Kidney epithelial cell (primary cell): ENCODE measurements around the gene TMEM98. TPM values are rescaled to one million over a fixed set of nuclear protein-coding genes. Genes with fewer than 3 reads are reported as not detected.

Source experiments
- DNase-seq: peaks from one replicate; pipeline ENCODE4 v3.0.0-alpha.2; 2010; ENCODE audit warnings: low read depth
- H3K27me3 ChIP-seq: 2 replicates; pipeline ENCODE4 v1.6.0; 2011; ENCODE audit warnings: low read length; ENCODE audit not compliant: control insufficient read depth, insufficient read depth
- H3K36me3 ChIP-seq: 2 replicates; pipeline ENCODE4 v1.5.1; 2011; ENCODE audit warnings: low read length; ENCODE audit not compliant: control insufficient read depth, insufficient read depth
- H3K4me3 ChIP-seq: 2 replicates; pipeline ENCODE4 v1.5.1; 2011; ENCODE audit warnings: low read depth, mild to moderate bottlenecking, control low read depth, low read length
- total RNA-seq: library from RNA; depleted of rRNA; stranded (reverse); fragments of >200 nt; gene quantifications from 2 replicates; pipeline ENCODE4 v1.2.3, GENCODE V29; 2015
- TF ChIP-seq, protein P1 (sequence below): IDR thresholded peaks from 2 replicates; pipeline ENCODE4 v1.5.1; 2011; ENCODE audit warnings: mild to moderate bottlenecking, moderate library complexity, low read length, control low read depth, inconsistent platforms; ENCODE audit not compliant: insufficient read depth, poor library complexity, severe bottlenecking

Gene TMEM98
- total RNA-seq, 1 donor from 2014 or later: 81.1 TPM

DNA sequence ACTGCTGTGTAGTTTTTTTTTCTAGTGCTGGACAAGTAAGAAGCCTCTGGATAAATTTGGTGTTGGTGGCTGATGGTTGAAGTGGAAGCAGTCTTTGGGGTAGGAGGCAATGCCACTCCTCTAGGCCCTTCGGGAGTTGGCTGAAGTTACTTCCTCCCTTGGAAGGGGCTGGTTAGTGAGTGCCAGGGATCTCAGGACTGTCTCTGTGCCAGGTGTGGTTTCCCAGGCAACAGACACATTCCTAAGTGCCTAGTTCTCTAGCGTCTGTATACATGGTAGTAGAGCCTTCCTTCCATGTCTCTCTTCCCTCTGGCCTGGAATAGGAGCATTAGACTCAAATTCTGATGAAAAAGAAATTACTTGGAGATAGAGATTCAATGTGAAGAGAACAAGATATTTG is 15.3 kb downstream of the TMEM98 start:
- no peak overlapping the region for H3K4me3 ChIP-seq
- H3K36me3 ChIP-seq: peaks cover 2% of the 10 kb centered on the region
- TF ChIP-seq, protein P1, sequence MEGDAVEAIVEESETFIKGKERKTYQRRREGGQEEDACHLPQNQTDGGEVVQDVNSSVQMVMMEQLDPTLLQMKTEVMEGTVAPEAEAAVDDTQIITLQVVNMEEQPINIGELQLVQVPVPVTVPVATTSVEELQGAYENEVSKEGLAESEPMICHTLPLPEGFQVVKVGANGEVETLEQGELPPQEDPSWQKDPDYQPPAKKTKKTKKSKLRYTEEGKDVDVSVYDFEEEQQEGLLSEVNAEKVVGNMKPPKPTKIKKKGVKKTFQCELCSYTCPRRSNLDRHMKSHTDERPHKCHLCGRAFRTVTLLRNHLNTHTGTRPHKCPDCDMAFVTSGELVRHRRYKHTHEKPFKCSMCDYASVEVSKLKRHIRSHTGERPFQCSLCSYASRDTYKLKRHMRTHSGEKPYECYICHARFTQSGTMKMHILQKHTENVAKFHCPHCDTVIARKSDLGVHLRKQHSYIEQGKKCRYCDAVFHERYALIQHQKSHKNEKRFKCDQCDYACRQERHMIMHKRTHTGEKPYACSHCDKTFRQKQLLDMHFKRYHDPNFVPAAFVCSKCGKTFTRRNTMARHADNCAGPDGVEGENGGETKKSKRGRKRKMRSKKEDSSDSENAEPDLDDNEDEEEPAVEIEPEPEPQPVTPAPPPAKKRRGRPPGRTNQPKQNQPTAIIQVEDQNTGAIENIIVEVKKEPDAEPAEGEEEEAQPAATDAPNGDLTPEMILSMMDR: no peak
- H3K27me3 ChIP-seq: no peaks in the 10 kb centered on the region
- DNase-seq: no peak

DNA sequence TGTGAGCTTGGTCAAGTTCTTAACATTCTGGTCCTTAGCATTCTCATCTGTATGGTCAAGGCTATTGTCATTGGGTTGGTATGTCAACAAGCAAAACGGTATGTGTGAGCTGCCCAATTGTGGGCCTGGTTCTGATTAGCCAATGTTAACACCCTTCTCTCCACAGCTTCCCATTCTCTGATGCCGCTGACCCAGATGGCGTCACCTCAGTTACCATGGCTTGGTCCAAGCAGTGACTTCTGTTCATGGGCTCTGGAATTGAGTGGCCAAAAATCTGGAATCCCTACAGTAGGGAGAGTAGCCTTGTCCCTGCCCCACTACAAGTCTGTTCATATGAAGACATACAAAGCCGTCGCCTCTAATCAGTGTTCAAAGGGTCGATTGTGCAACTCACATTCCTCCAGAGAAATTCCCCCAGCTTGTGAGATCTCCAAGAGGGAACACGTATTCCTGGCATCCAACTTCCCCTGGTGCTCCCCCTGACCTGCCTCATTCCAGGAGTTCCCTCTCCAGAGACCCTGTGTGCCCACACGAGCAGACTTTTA is 15.8 kb downstream of the TMEM98 start:
- no peak for DNase-seq

DNA sequence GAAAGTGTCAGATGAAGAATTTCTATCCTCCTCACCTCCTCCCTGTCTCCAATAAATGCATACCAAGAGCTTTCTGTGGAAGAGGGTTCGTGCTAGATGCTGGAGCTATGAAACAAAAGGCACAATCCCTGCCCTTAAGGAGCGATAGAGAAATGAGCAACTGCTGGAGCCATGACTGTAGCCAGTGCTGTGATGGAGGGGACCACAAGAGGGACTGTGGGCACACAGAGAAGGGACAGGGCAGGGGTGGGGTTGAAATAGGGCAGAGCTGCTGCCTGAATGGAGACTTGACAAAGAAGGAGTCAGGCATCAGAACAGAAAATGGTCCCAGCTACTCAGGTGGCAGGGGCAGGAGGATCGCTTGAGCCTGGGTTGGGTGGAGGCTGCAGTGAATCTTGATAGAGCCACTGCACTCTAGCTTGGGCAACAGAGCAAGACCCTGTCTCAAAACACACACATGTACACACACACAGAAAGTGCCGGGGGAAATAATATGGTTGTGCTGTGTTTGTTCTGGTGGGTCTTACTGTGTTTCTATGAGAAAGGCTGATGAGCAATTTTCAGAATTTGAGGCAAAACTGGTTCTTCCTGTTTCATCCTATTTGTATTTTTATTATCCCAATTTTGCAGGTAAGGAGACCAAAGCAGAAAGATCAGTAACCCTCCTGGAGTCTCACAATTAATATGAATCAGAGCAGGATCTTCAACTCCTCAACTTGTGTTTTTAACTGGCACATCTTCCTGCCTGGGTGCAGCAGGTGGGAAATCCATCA is 16.5 kb downstream of the TMEM98 start:
- Histone ChIP-seq H3K27me3 (no peaks in the 10 kb centered on the region), H3K36me3 (peaks cover 2% of the 10 kb centered on the region), H3K4me3 (no peak overlapping the region)
- TF ChIP-seq, protein P1: no peak
- DNase-seq: no peak

More for the DNA sequence above, 15.8 kb downstream of the TMEM98 start:
- TF ChIP-seq, protein P1: no peak
- H3K27me3 ChIP-seq: no peaks in the 10 kb centered on the region
- peaks cover 2% of the 10 kb centered on the region for H3K36me3 ChIP-seq
- no peak overlapping the region for H3K4me3 ChIP-seq

DNA sequence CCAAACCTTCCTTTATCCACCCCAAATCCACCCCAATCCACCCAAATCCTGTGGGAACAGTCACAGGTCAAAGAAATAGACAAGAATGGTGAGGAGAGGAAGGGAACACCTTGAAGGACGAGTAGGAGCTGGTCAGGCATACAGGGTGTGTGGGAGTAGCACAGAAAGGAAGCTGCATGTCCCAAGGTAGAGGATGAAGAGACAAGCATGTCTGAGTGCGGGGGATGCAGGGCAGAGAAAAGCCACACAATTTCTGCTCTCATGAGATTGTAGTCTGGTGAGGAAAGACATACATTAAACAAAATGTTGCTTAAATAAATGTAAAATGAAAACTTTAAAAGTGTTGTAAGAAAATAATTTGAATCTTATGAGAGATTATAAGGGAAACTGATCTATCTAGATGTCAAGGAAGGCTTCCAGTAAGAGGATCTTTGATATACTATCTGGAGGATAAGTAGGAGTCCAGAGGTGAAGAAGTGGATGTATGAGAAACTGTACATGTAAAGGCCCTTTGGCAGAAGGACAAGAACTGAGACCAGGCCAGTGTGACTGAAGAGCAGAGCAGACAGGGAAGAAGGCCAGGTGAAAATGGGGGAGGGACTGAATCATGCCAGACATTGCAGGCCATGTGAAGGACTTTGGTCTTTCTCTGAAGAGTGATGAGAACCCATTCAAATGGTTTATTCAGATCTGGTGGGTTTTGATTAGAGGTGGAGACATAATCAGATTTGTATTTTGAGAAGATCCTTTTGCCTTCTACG is 18.6 kb downstream of the TMEM98 start:
- no peaks in the 10 kb centered on the region for H3K36me3 ChIP-seq
- H3K4me3 ChIP-seq: no peak overlapping the region
- TF ChIP-seq, protein P1: no peak
- no peak for DNase-seq
- H3K27me3 ChIP-seq: no peaks in the 10 kb centered on the region

DNA sequence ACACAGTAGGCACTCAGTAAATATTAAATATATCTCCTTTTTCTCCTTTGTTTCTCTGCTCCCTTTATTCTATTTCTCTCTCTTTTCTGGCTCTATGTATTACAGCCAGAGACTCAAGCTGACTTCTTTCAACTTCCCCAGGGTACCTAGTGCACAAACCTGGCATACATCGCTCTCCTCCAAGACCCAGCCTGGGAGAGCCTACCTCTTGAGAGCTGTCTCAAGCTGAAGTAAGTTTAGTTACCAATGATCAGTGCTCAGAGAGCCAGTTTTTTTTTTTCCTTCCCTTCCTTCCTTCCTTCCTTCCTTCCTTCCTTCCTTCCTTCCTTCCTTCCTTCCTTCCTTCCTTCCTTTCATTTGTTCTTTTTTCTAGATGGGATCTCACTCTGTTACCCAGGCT is 19.8 kb downstream of the TMEM98 start:
- Histone ChIP-seq H3K27me3 (no peaks in the 10 kb centered on the region), H3K36me3 (no peaks in the 10 kb centered on the region), H3K4me3 (no peak overlapping the region)
- TF ChIP-seq, protein P1: no peak
- DNase-seq: no peak
